Parathyroid adenoma (tissue), 2 donors: Measurements from ENCODE around the gene PLSCR4.

Experiments
- H2AFZ ChIP-seq: fragments of 300-600 bp; sonication (generic); one replicate; pipeline ENCODE4 v1.7.0; 2017; ENCODE audit warnings: antibody characterized with exemption, mild to moderate bottlenecking
- H3K27ac ChIP-seq: fragments of 300-600 bp; sonication (generic); one replicate; pipeline ENCODE4 v1.7.0; 2017
- H3K27me3 ChIP-seq: fragments of 300-600 bp; sonication (generic); one replicate; pipeline ENCODE4 v1.7.0; 2017; ENCODE audit warnings: low read length; ENCODE audit not compliant: control insufficient read depth, insufficient read depth
- H3K36me3 ChIP-seq: fragments of 300-600 bp; sonication (generic); one replicate; pipeline ENCODE4 v1.7.0; 2017; ENCODE audit warnings: low read length; ENCODE audit not compliant: control insufficient read depth, insufficient read depth
- H3K4me1 ChIP-seq: fragments of 300-600 bp; sonication (generic); one replicate; pipeline ENCODE4 v1.7.0; 2017; ENCODE audit warnings: control low read depth
- H3K4me2 ChIP-seq: fragments of 300-600 bp; sonication (generic); one replicate; pipeline ENCODE4 v1.7.0; 2017; ENCODE audit warnings: low read length
- H3K4me3 ChIP-seq: fragments of 300-600 bp; sonication (generic); one replicate; pipeline ENCODE4 v1.7.0; 2017; ENCODE audit warnings: low read depth, low read length
- H3K79me2 ChIP-seq: fragments of 300-600 bp; sonication (generic); one replicate; pipeline ENCODE4 v1.7.0; 2017; ENCODE audit warnings: control low read depth
- H3K9ac ChIP-seq: fragments of 300-600 bp; sonication (generic); one replicate; pipeline ENCODE4 v1.7.0; 2017; ENCODE audit warnings: mild to moderate bottlenecking
- H3K9me3 ChIP-seq: fragments of 300-600 bp; sonication (generic); one replicate; pipeline ENCODE4 v1.7.0; 2017; ENCODE audit warnings: low read length; ENCODE audit not compliant: control insufficient read depth
- TF ChIP-seq, protein P1 (sequence below): fragments of 300-600 bp; sonication (generic); IDR thresholded peaks from one replicate; pipeline ENCODE4 v1.7.0; 2017; ENCODE audit warnings: antibody characterized with exemption, mild to moderate bottlenecking
- donor health status: primary hyperparathyroidism.

PLSCR4 gene

DNA sequence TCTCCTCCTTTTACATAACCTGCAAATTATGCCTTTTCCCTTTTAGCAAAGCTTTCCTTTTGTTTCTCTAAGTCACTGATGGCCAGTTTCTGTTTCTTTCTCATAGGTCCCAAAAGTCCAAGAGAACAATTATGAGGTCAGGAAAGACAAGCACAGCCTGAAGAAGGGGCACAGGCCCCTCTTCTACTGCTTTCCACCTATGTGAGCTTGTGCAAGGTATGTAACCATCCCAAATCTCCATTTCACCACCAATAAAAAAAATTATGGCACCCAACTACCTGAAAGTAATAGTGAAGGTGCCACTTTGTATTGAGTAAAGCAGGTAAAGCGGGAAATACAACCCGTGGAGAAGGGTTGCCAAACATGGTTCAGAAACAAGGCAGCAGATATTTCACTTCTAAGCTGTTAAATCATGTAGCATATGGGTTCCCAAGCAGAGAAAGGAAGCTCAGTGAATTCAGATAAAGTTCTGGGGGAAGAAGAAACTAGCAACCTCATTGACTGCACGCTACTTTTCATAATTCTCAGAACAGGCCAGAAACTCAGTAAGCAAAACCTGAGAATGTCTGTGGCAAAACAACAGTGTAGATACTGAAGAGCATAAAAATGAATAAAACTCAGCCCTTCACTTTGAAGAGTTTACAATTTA, 94.1 kb downstream of the PLSCR4 start:
- Histone ChIP-seq H3K9ac (no peak overlapping the region), H3K4me2 (no peak overlapping the region), H3K79me2 (peaks cover 18% of the 10 kb centered on the region), H3K27ac (peak overlapping the region; percentile 92), H3K36me3 (no peaks in the 10 kb centered on the region), H3K4me1 (peaks cover 18% of the 10 kb centered on the region), H3K9me3 (no peaks in the 10 kb centered on the region), H3K4me3 (no peak overlapping the region), H2AFZ (peak overlapping the region; percentile 33), H3K27me3 (no peaks in the 10 kb centered on the region)
- TF ChIP-seq, protein P1, sequence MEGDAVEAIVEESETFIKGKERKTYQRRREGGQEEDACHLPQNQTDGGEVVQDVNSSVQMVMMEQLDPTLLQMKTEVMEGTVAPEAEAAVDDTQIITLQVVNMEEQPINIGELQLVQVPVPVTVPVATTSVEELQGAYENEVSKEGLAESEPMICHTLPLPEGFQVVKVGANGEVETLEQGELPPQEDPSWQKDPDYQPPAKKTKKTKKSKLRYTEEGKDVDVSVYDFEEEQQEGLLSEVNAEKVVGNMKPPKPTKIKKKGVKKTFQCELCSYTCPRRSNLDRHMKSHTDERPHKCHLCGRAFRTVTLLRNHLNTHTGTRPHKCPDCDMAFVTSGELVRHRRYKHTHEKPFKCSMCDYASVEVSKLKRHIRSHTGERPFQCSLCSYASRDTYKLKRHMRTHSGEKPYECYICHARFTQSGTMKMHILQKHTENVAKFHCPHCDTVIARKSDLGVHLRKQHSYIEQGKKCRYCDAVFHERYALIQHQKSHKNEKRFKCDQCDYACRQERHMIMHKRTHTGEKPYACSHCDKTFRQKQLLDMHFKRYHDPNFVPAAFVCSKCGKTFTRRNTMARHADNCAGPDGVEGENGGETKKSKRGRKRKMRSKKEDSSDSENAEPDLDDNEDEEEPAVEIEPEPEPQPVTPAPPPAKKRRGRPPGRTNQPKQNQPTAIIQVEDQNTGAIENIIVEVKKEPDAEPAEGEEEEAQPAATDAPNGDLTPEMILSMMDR: no peak

DNA sequence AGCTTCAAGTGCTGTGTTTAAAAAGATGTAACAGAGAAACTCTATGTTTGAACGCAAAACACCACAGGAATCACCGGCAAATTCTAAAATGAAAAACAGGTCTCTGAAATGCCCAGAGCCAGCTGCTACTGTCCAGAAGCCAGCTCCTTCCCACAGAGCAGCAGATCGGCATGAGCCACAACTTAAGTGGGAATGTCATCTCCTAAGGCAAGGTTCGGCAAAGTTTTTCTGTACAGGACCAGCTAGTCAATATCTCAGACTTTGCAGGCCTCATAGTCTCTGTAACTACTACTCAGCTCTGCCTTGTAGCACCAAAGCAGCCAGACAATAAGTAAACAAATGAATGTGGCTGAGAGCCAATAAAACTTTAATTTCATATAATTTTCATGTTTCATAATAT, 94.8 kb downstream of the PLSCR4 start:
- peaks cover 22% of the 10 kb centered on the region for H3K79me2 ChIP-seq
- TF ChIP-seq, protein P1: no peak
- H3K4me1 ChIP-seq: peaks cover 18% of the 10 kb centered on the region
- H3K36me3 ChIP-seq: no peaks in the 10 kb centered on the region
- no peak overlapping the region for H3K4me2 ChIP-seq
- no peaks in the 10 kb centered on the region for H3K9me3 ChIP-seq
- no peak overlapping the region for H3K9ac ChIP-seq
- no peak overlapping the region for H3K4me3 ChIP-seq
- no peaks in the 10 kb centered on the region for H3K27me3 ChIP-seq
- H2AFZ ChIP-seq: peak overlapping the region; percentile 43
- H3K27ac ChIP-seq: peak overlapping the region; percentile 92

DNA sequence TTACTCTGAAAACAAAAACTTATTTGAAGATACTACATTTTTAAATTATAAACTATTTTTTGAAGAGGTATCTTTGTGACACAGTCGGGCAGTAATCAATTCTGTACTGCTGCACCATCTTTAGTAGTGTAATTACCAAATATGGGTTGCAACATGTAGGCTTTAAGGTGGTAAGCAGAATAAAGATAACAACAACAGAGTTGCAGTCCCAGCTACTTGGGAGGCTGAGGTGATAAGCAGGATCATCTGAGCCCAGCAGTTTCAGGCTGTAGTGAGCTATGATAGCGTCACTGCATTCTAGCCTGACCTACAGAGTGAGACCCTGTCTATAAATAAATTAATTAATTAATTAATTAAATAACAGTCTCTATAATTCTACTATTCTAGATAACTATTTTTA, 95.9 kb downstream of the PLSCR4 start:
- no peak overlapping the region for H3K27ac ChIP-seq
- peaks cover 19% of the 10 kb centered on the region for H3K4me1 ChIP-seq
- peaks cover 32% of the 10 kb centered on the region for H3K79me2 ChIP-seq

DNA sequence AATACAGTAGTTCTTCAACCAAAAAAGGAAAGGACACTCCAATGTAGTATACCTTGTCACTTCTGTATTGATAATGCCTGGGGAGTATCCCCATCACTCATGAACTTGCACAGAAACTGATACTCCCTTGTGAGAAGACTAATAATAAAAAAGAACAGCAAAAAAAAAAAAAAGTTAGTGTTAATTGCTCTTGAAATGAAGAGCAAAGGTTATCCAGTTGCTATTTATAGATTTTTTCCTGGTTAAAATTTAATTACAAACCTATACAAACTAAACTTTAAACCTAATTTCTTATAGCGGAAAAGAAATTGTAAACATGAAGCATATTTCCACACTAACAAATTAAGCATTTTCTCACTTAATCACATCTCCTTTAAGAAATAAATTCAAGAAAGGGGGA, 96.6 kb downstream of the PLSCR4 start:
- no peaks in the 10 kb centered on the region for H3K36me3 ChIP-seq
- TF ChIP-seq, protein P1: no peak
- H3K4me2 ChIP-seq: no peak overlapping the region
- peaks cover 36% of the 10 kb centered on the region for H3K79me2 ChIP-seq
- peaks cover 20% of the 10 kb centered on the region for H3K4me1 ChIP-seq
- no peak overlapping the region for H2AFZ ChIP-seq
- H3K4me3 ChIP-seq: no peak overlapping the region
- no peak overlapping the region for H3K27ac ChIP-seq
- H3K9ac ChIP-seq: no peak overlapping the region
- H3K27me3 ChIP-seq: no peaks in the 10 kb centered on the region
- H3K9me3 ChIP-seq: no peaks in the 10 kb centered on the region

More for the DNA sequence above, 95.9 kb downstream of the PLSCR4 start:
- no peaks in the 10 kb centered on the region for H3K9me3 ChIP-seq
- H3K27me3 ChIP-seq: no peaks in the 10 kb centered on the region
- H3K4me3 ChIP-seq: no peak overlapping the region
- no peak overlapping the region for H3K9ac ChIP-seq
- no peak overlapping the region for H3K4me2 ChIP-seq
- H3K36me3 ChIP-seq: no peaks in the 10 kb centered on the region
- TF ChIP-seq, protein P1: no peak
- no peak overlapping the region for H2AFZ ChIP-seq

DNA sequence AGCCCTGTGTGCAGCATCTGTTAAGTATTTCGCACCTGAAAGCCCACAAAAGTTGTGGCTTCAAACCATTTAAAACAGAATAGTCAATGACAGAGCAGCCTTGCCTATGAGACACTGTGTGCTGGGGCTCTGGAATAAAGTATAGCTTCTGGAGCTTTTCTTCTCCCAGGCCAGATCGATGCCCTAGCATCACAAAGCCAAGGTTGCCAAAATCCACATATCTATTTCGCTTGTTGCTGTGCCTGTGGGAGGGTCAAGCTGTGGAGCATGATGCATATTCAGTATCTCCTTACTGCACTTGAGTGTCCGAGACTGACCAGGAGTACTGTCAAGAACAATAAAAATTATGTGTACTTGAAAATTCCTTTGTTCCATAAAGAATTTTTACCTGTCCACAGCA, 97.5 kb downstream of the PLSCR4 start:
- H3K4me2 ChIP-seq: no peak overlapping the region
- TF ChIP-seq, protein P1: no peak
- H3K27ac ChIP-seq: peak overlapping the region; percentile 38
- H3K4me1 ChIP-seq: peaks cover 13% of the 10 kb centered on the region
- no peak overlapping the region for H3K4me3 ChIP-seq
- no peak overlapping the region for H2AFZ ChIP-seq
- H3K9ac ChIP-seq: no peak overlapping the region
- no peaks in the 10 kb centered on the region for H3K9me3 ChIP-seq
- H3K27me3 ChIP-seq: no peaks in the 10 kb centered on the region
- peaks cover 41% of the 10 kb centered on the region for H3K79me2 ChIP-seq
- no peaks in the 10 kb centered on the region for H3K36me3 ChIP-seq
